H9 (cell line): Measurements from ENCODE around the gene PRKCB. TPM values are rescaled to one million over a fixed set of nuclear protein-coding genes. Genes with fewer than 3 reads are reported as not detected.
A peak's percentile ranks its signal among the peaks of the same experiment; 100 is the strongest.

Experiments
- DNase-seq: peaks from one replicate; pipeline ENCODE4 v3.0.0-alpha.2; 2017
- H2AFZ ChIP-seq: one replicate; pipeline ENCODE4 v1.6.1; 2013; ENCODE audit warnings: mild to moderate bottlenecking, low read length, control low read depth, moderate library complexity
- H2AK5ac ChIP-seq: 2 replicates; pipeline ENCODE4 v1.6.1; 2013; ENCODE audit warnings: low read length, control low read depth, mixed read lengths; ENCODE audit not compliant: insufficient read length
- H2BK120ac ChIP-seq: one replicate; pipeline ENCODE4 v1.6.1; 2013; ENCODE audit warnings: low read depth, mild to moderate bottlenecking, low read length, control low read depth, inconsistent platforms; ENCODE audit not compliant: poor library complexity, severe bottlenecking
- H2BK12ac ChIP-seq: 2 replicates; pipeline ENCODE4 v1.6.1; 2013; ENCODE audit warnings: low read length, control low read depth, mixed read lengths, low read depth; ENCODE audit not compliant: insufficient read length
- H2BK15ac ChIP-seq: 2 replicates; pipeline ENCODE4 v1.6.1; 2013; ENCODE audit warnings: low read depth, low read length, control low read depth
- H2BK20ac ChIP-seq: one replicate; pipeline ENCODE4 v1.6.1; 2013; ENCODE audit warnings: low read depth, mild to moderate bottlenecking, low read length, control low read depth, inconsistent platforms; ENCODE audit not compliant: poor library complexity, severe bottlenecking
- H2BK5ac ChIP-seq: 2 replicates; pipeline ENCODE4 v1.6.1; 2013; ENCODE audit warnings: low read length, control low read depth, mixed read lengths; ENCODE audit not compliant: insufficient read length
- H3K14ac ChIP-seq: 2 replicates; pipeline ENCODE4 v1.6.1; 2013; ENCODE audit warnings: low read length, control low read depth; ENCODE audit not compliant: insufficient read depth
- H3K18ac ChIP-seq: 2 replicates; pipeline ENCODE4 v1.6.1; 2013; ENCODE audit warnings: low read depth, mild to moderate bottlenecking, mixed read lengths, low read length, control low read depth; ENCODE audit not compliant: insufficient read length
- H3K23ac ChIP-seq: 2 replicates; pipeline ENCODE4 v1.6.1; 2013; ENCODE audit warnings: low read length, control low read depth, mixed read lengths, low read depth; ENCODE audit not compliant: insufficient read length
- H3K23me2 ChIP-seq: 2 replicates; pipeline ENCODE4 v1.6.1; 2013; ENCODE audit warnings: low read depth, mild to moderate bottlenecking, mixed read lengths, low read length, control low read depth; ENCODE audit not compliant: insufficient read length, poor library complexity, severe bottlenecking
- H3K27ac ChIP-seq: 2 replicates; pipeline ENCODE4 v1.5.1; 2013; ENCODE audit warnings: low read length, control low read depth, mixed read lengths, low read depth; ENCODE audit not compliant: insufficient read length
- H3K27me3 ChIP-seq: 2 replicates; pipeline ENCODE4 v1.6.1; 2013; ENCODE audit warnings: low read length, control low read depth, inconsistent platforms; ENCODE audit not compliant: insufficient read depth
- H3K4ac ChIP-seq: 2 replicates; pipeline ENCODE4 v1.6.1; 2013; ENCODE audit warnings: low read depth, mild to moderate bottlenecking, control low read depth, inconsistent platforms, low read length, moderate library complexity
- H3K4me1 ChIP-seq: 2 replicates; pipeline ENCODE4 v1.6.1; 2013; ENCODE audit warnings: low read length, control low read depth, inconsistent platforms; ENCODE audit not compliant: insufficient read depth
- H3K4me2 ChIP-seq: 2 replicates; pipeline ENCODE4 v1.6.1; 2013; ENCODE audit warnings: low read length, control low read depth, mixed read lengths; ENCODE audit not compliant: insufficient read length, insufficient read depth
- H3K56ac ChIP-seq: 2 replicates; pipeline ENCODE4 v1.6.1; 2013; ENCODE audit warnings: low read depth, mild to moderate bottlenecking, mixed read lengths, low read length, control low read depth; ENCODE audit not compliant: insufficient read length
- H3K79me1 ChIP-seq: 2 replicates; pipeline ENCODE4 v1.6.1; 2013; ENCODE audit warnings: low read depth, mild to moderate bottlenecking, moderate library complexity, low read length, control low read depth, inconsistent platforms; ENCODE audit not compliant: insufficient read depth, poor library complexity, severe bottlenecking
- H3K79me2 ChIP-seq: 2 replicates; pipeline ENCODE4 v1.6.1; 2013; ENCODE audit warnings: low read length, control low read depth, inconsistent platforms; ENCODE audit not compliant: insufficient read depth
- H3K9ac ChIP-seq: 2 replicates; pipeline ENCODE4 v1.6.1; 2013; ENCODE audit warnings: low read length, control low read depth, mixed read lengths; ENCODE audit not compliant: insufficient read length; ENCODE audit errors: extremely low read depth
- H3K9me3 ChIP-seq: one replicate; pipeline ENCODE4 v1.6.1; 2013; ENCODE audit warnings: low read depth, low read length, inconsistent platforms; ENCODE audit not compliant: control insufficient read depth
- H3T11ph ChIP-seq: one replicate; pipeline ENCODE4 v1.6.1; 2013; ENCODE audit warnings: mild to moderate bottlenecking, low read length, control low read depth, inconsistent platforms
- H4K20me1 ChIP-seq: one replicate; pipeline ENCODE4 v1.6.1; 2013; ENCODE audit not compliant: control insufficient read depth, insufficient read length, insufficient read depth
- H4K5ac ChIP-seq: 2 replicates; pipeline ENCODE4 v1.6.1; 2013; ENCODE audit warnings: low read depth, mild to moderate bottlenecking, mixed read lengths, low read length, control low read depth; ENCODE audit not compliant: insufficient read length
- H4K8ac ChIP-seq: replicated peaks from 2 replicates; pipeline ENCODE4 v1.6.1; 2013; ENCODE audit warnings: low read length, control low read depth, mixed read lengths, low read depth; ENCODE audit not compliant: insufficient read length
- H4K91ac ChIP-seq: 2 replicates; pipeline ENCODE4 v1.6.1; 2013; ENCODE audit warnings: low read depth, mild to moderate bottlenecking, moderate library complexity, mixed read lengths, low read length, control low read depth; ENCODE audit not compliant: insufficient read length
- H3K27ac Mint-ChIP-seq, 3 experiments: 2 replicates in 2 of 3; 3 replicates in 1 of 3; pipeline ENCODE4 v1.8.0; 2020 to 2021; ENCODE audit warnings: mixed read lengths in 3 of 3, mild to moderate bottlenecking in 1 of 3, moderate library complexity in 1 of 3
- H3K27me3 Mint-ChIP-seq: 2 replicates; pipeline ENCODE4 v1.8.0; 2021; ENCODE audit warnings: low read depth, mild to moderate bottlenecking, moderate library complexity, mixed read lengths
- H3K36me3 Mint-ChIP-seq, 3 experiments: 2 replicates in 2 of 3; 3 replicates in 1 of 3; pipeline ENCODE4 v1.8.0; 2020 to 2021; ENCODE audit warnings: low read depth in 3 of 3, mixed read lengths in 3 of 3; ENCODE audit not compliant: insufficient read depth in 1 of 3
- H3K4me1 Mint-ChIP-seq, 2 experiments: 2 replicates each; pipeline ENCODE4 v1.8.0; 2020; ENCODE audit warnings: mixed read lengths in 2 of 2
- H3K4me3 Mint-ChIP-seq, 2 experiments: 2 replicates in 1 of 2; 3 replicates in 1 of 2; pipeline ENCODE4 v1.8.0; 2020 to 2021; ENCODE audit warnings: mild to moderate bottlenecking in 2 of 2, mixed read lengths in 2 of 2, moderate library complexity in 1 of 2
- H3K9me3 Mint-ChIP-seq, 2 experiments: 2 replicates in 1 of 2; 3 replicates in 1 of 2; pipeline ENCODE4 v1.8.0; 2020; ENCODE audit warnings: mild to moderate bottlenecking in 2 of 2, mixed read lengths in 2 of 2, moderate library complexity in 1 of 2
- CTCF ChIP-seq: fragments of 200-600 bp; sonication (generic); conservative IDR thresholded peaks from 3 replicates; pipeline ENCODE4 v1.8.0; 2021; ENCODE audit warnings: antibody characterized with exemption, mild to moderate bottlenecking
- WGBS: extraction: QIAGEN DNeasy Blood & Tissue Kit; methylation state at CpG from one replicate; pipeline ENCODE4 v1.1.7; 2013; ENCODE audit warnings: missing lambda C conversion rate, low lambda C conversion rate, mixed read lengths; ENCODE audit not compliant: insufficient read length; ENCODE audit errors: extremely low coverage; 5-methylcytosine and 5-hydroxymethylcytosine counted together
- total RNA-seq: library from RNA; stranded (reverse); gene quantifications from 2 replicates; pipeline ENCODE4 v1.2.1, GENCODE V29; 2021

PRKCB gene
- total RNA-seq, 1 experiment from 2014 or later = 7.0 TPM

GRCh38 chr16:24138024-24138423 is 302.2 kb downstream of the PRKCB start:
- peaks cover 7 to 13% (median 9%) of the 10 kb centered on the region in 3 experiments; a peak in 5 of 7 replicates for H3K36me3 Mint-ChIP-seq
- no peak overlapping the region for H4K91ac ChIP-seq
- H3K9me3 Mint-ChIP-seq = peaks cover 6 to 10% of the 10 kb centered on the region in 2 experiments
- TF ChIP-seq CTCF = no peak
- H2BK5ac ChIP-seq = no peak overlapping the region
- H3K4me2 ChIP-seq = no peak overlapping the region
- H3K18ac ChIP-seq = no peak overlapping the region
- H3K27me3 Mint-ChIP-seq = no peaks in the 10 kb centered on the region
- no peak overlapping the region for H3K9ac ChIP-seq
- peaks cover 56 to 68% of the 10 kb centered on the region in 2 experiments for H3K4me1 Mint-ChIP-seq
- H3K27ac Mint-ChIP-seq = peak overlapping the region; percentile 68 to 89 (median 87); a peak in 5 of 7 replicates
- no peak overlapping the region for H4K8ac ChIP-seq
- H3K9me3 ChIP-seq = no peaks in the 10 kb centered on the region
- peaks cover 2% of the 10 kb centered on the region for H4K20me1 ChIP-seq
- H3K79me2 ChIP-seq = no peaks in the 10 kb centered on the region
- H3K4me1 ChIP-seq = peaks cover 10% of the 10 kb centered on the region
- H2BK120ac ChIP-seq = no peak overlapping the region
- H3K27ac ChIP-seq = peak overlapping the region; percentile 10
- no peak overlapping the region for H2AK5ac ChIP-seq
- H2BK20ac ChIP-seq = no peak overlapping the region
- H3K27me3 ChIP-seq = no peaks in the 10 kb centered on the region
- DNase-seq = peak; percentile 72
- no peak overlapping the region for H3K4ac ChIP-seq
- H4K5ac ChIP-seq = no peak overlapping the region
- H2BK15ac ChIP-seq = no peak overlapping the region
- H2AFZ ChIP-seq = no peak overlapping the region
- no peak overlapping the region for H3K23ac ChIP-seq
- H3K56ac ChIP-seq = no peak overlapping the region
- no peaks in the 10 kb centered on the region for H3K79me1 ChIP-seq
- H3K14ac ChIP-seq = no peak overlapping the region
- H3T11ph ChIP-seq = no peak overlapping the region
- no peaks in the 10 kb centered on the region for H3K23me2 ChIP-seq
- peak overlapping the region in 1 of 2 experiments; percentile 34; a peak in 1 of 5 replicates for H3K4me3 Mint-ChIP-seq
- no CpG with 5 or more reads among the region's 2 CpGs for WGBS
- no peak overlapping the region for H2BK12ac ChIP-seq
